GM12878 (cell line): ENCODE measurements around the gene MLXIP. TPM values are rescaled to one million over a fixed set of nuclear protein-coding genes. Genes with fewer than 3 reads are reported as not detected.
A peak's percentile ranks its signal among the peaks of the same experiment; 100 is the strongest.

Experiments
- ATAC-seq: fragments of 200-7000 bp; cut with Tn5 transposase; 3 replicates; pipeline ENCODE4 v1.9.1; 2020; ENCODE audit warnings: mild to moderate bottlenecking, moderate library complexity
- BruUV-seq: library from RNA; stranded (reverse); fragments of 400-500 nt; replicated peaks from 2 replicates; lab custom pipeline; 2021; lab: Mats Ljungman, UMichigan
- CTCF ChIA-PET: fragments of 300-600 bp; sonication (Branson Sonifier 250); formaldehyde crosslinking; extraction: SDS; loops from one replicate; lab custom pipeline; 2021; ENCODE audit warnings: inconsistent platforms; lab: Yijun Ruan, JAX
- POLR2A ChIA-PET: fragments of 350-600 bp; formaldehyde crosslinking; extraction: SDS; loops from one replicate; lab custom pipeline; 2021; ENCODE audit warnings: inconsistent platforms; lab: Charles Lee
- RAD21 ChIA-PET: fragments of 300-600 bp; sonication (Branson Sonifier 250); formaldehyde crosslinking; loops from one replicate; lab custom pipeline; 2023; ENCODE audit warnings: antibody characterized with exemption; ENCODE audit not compliant: unreplicated experiment; lab: Charles Lee
- SMC1A ChIA-PET: fragments of 300-600 bp; sonication (Branson Sonifier 250); formaldehyde crosslinking; loops from one replicate; lab custom pipeline; 2023; ENCODE audit not compliant: unreplicated experiment, uncharacterized antibody; lab: Charles Lee
- DNase-seq: peaks from one replicate; pipeline ENCODE4 v3.0.0-alpha.2; 2011; ENCODE audit warnings: low read depth, low spot score
- FAIRE-seq: peaks from 3 replicates; lab custom pipeline; 2011; peaks lifted over from hg19 to GRCh38; lab: Jason Lieb, UNC
- H2AFZ ChIP-seq: 2 replicates; pipeline ENCODE4 v1.6.0; 2011; ENCODE audit warnings: low read depth, low read length, control low read depth; ENCODE audit not compliant: control insufficient read depth
- H3K27ac ChIP-seq: 2 replicates; pipeline ENCODE4 v1.5.1; 2011; ENCODE audit warnings: control low read depth; ENCODE audit not compliant: control insufficient read depth, insufficient read depth
- H3K27me3 ChIP-seq, 2 experiments: replicated peaks in 1 of 2; 2 replicates each; pipeline versions ENCODE4 v1.6.0 to v1.6.1; 2011; ENCODE audit warnings: low read length in 1 of 2; ENCODE audit not compliant: control insufficient read depth in 2 of 2, insufficient read depth in 2 of 2
- H3K36me3 ChIP-seq, 2 experiments: 2 replicates each; pipeline ENCODE4 v1.5.1; 2011; ENCODE audit warnings: low read length in 1 of 2; ENCODE audit not compliant: control insufficient read depth in 2 of 2, insufficient read depth in 2 of 2
- H3K4me1 ChIP-seq: 2 replicates; pipeline ENCODE4 v1.6.1; 2011; ENCODE audit warnings: mild to moderate bottlenecking, low read length, moderate library complexity, mixed read lengths; ENCODE audit not compliant: control insufficient read depth, insufficient read depth
- H3K4me2 ChIP-seq: 2 replicates; pipeline ENCODE4 v1.6.0; 2011; ENCODE audit warnings: control low read depth; ENCODE audit not compliant: control insufficient read depth, insufficient read depth
- H3K4me3 ChIP-seq: fragments of 200-600 bp; sonication (generic); 2 replicates; pipeline ENCODE4 v1.5.1; 2016
- H3K79me2 ChIP-seq: 2 replicates; pipeline ENCODE4 v1.6.0; 2011; ENCODE audit warnings: low read length; ENCODE audit not compliant: control insufficient read depth, insufficient read depth
- H3K9ac ChIP-seq: 2 replicates; pipeline ENCODE4 v1.8.0; 2011; ENCODE audit warnings: low read length, control low read depth, mixed read lengths; ENCODE audit not compliant: control insufficient read depth, insufficient read depth
- H3K9me3 ChIP-seq: replicated peaks from 3 replicates; pipeline ENCODE4 v1.5.1; 2011; ENCODE audit warnings: mild to moderate bottlenecking, low read length; ENCODE audit not compliant: control insufficient read depth, insufficient read depth
- H4K20me1 ChIP-seq: 2 replicates; pipeline ENCODE4 v1.6.0; 2011; ENCODE audit not compliant: control insufficient read depth, insufficient read depth
- IKZF1 ChIP-seq: fragments of 450-650 bp; conservative IDR thresholded peaks from 2 replicates; pipeline ENCODE4 v1.6.1; 2017; ENCODE audit warnings: antibody characterized with exemption, mild to moderate bottlenecking
- IRF4 ChIP-seq: IDR thresholded peaks from 2 replicates; pipeline ENCODE4 v1.6.1; 2011; ENCODE audit warnings: low read depth, low read length
- MYC ChIP-seq: IDR thresholded peaks from 2 replicates; pipeline ENCODE4 v1.6.1; 2011; ENCODE audit warnings: mild to moderate bottlenecking, low read length, moderate library complexity, inconsistent platforms; ENCODE audit not compliant: insufficient read depth, insufficient replicate concordance, insufficient read length, severe bottlenecking
- NFXL1 ChIP-seq: fragments of 450-650 bp; IDR thresholded peaks from 2 replicates; pipeline ENCODE4 v1.6.1; 2017; ENCODE audit warnings: antibody characterized with exemption, mild to moderate bottlenecking, borderline replicate concordance
- WGBS: methylation state at CpG from one replicate; pipeline ENCODE4 v1.1.6; 2016; ENCODE audit warnings: low lambda C conversion rate; ENCODE audit not compliant: insufficient replicate concordance, insufficient coverage; ENCODE audit errors: missing lambda C conversion rate; 5-methylcytosine and 5-hydroxymethylcytosine counted together
- in situ Hi-C: fragments of 300-500 bp; cut with MboI; formaldehyde crosslinking; loops from 9 replicates; pipeline ENCODE4 v1.14.3; 2018; ENCODE audit warnings: mixed read lengths
- intact Hi-C: fragments of 100-400 bp; cut with micrococcal nuclease; formaldehyde crosslinking; loops from one replicate; pipeline ENCODE4 v1.14.2; 2022; ENCODE audit not compliant: unreplicated experiment
- polyA plus RNA-seq, 11 experiments: library from polyadenylated mRNA; depleted of rRNA in 4 of 11; unstranded in 6 of 11; stranded (reverse) in 5 of 11; fragments of >200 nt; fragmentation: Nextera tagmentation in 4 of 11; fragmentation: Illumina TruSeq in 1 of 11; extraction: Ambion mirVana in 4 of 11; extraction: Trizol in 1 of 11; gene quantifications; 1 replicate in 1 of 11; 2 replicates in 10 of 11; pipeline versions ENCODE4 v1.2.1 to v1.2.3, GENCODE V29; 2011 to 2016; ENCODE audit warnings: inconsistent platforms in 2 of 11, missing spikeins in 2 of 11, low read depth in 1 of 11
- total RNA-seq, 4 experiments: library from RNA; depleted of rRNA in 3 of 4; stranded (reverse); fragments of >200 nt in 3 of 4; fragmentation: Illumina TruSeq in 1 of 4; extraction: Trizol in 1 of 4; gene quantifications; 2 replicates each; pipeline versions ENCODE4 v1.2.1 to v1.2.3, GENCODE V29; 2013 to 2021
- TF ChIP-seq, protein P1 (sequence below): fragments of 150-350 bp; IDR thresholded peaks from 2 replicates; pipeline ENCODE4 v1.6.1; 2016; ENCODE audit warnings: low read depth, low read length
- TF ChIP-seq, protein P2 (sequence below): fragments of 450-650 bp; IDR thresholded peaks from 2 replicates; pipeline ENCODE4 v1.6.1; 2017; ENCODE audit warnings: mild to moderate bottlenecking, low read depth, inconsistent platforms; ENCODE audit not compliant: poor library complexity, severe bottlenecking
- TF ChIP-seq, protein P3 (sequence below): fragments of 450-650 bp; IDR thresholded peaks from 2 replicates; pipeline ENCODE4 v1.6.1; 2016; ENCODE audit warnings: mild to moderate bottlenecking

MLXIP gene
- total and polyA plus RNA-seq, 10 of the 15 experiments (the other 5 are each of a cell fraction or from before 2014, with no cell fraction given) = 1.1 to 23.7 (median 7.0) TPM

DNA sequence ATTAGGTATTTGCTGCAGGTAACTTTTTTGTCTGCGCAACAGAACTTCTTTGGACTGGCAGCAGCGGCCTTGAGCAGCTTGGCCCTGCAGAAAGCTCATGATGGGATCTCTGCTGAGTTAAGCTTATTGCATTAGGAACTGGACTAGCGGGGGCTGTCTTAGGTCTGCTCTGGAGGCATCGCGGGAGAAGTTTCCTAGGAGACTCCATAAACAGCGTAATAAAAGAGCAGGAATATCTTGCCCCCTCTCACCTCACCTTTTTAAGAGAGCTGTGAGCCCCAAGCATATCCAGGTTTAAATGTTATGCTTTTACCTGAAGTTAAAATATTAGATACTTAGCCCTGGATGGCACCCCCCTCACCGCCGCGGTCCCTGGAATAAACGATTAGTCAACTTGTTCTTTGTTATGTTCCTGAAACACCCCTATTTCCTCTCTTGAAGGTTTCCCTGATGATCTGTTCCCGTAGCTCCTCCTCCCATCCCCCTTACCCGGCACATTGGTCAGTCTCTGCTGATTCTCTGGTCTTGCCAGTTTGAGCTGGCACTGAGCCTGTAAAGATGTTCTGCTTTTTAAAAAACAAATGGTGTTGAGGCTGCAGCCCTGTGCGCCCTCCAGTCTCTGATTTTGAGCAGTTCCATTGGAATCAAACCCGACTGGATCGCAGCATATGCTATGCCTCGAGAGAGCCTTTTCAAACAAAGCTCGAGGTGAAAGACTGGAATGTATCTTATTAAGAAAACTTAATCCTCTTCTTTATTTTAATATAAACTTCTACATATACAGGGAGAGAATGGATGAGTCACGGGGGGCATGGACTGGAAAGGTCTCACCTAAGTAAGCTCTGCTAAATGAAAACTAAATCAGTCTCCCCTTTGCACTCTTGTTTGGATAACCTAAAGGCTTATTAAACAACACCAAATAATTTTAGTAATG, 1.9 kb downstream of the MLXIP start (continued):
- TF ChIP-seq MYC = no peak
- TF ChIP-seq, protein P1, sequence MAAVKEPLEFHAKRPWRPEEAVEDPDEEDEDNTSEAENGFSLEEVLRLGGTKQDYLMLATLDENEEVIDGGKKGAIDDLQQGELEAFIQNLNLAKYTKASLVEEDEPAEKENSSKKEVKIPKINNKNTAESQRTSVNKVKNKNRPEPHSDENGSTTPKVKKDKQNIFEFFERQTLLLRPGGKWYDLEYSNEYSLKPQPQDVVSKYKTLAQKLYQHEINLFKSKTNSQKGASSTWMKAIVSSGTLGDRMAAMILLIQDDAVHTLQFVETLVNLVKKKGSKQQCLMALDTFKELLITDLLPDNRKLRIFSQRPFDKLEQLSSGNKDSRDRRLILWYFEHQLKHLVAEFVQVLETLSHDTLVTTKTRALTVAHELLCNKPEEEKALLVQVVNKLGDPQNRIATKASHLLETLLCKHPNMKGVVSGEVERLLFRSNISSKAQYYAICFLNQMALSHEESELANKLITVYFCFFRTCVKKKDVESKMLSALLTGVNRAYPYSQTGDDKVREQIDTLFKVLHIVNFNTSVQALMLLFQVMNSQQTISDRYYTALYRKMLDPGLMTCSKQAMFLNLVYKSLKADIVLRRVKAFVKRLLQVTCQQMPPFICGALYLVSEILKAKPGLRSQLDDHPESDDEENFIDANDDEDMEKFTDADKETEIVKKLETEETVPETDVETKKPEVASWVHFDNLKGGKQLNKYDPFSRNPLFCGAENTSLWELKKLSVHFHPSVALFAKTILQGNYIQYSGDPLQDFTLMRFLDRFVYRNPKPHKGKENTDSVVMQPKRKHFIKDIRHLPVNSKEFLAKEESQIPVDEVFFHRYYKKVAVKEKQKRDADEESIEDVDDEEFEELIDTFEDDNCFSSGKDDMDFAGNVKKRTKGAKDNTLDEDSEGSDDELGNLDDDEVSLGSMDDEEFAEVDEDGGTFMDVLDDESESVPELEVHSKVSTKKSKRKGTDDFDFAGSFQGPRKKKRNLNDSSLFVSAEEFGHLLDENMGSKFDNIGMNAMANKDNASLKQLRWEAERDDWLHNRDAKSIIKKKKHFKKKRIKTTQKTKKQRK = no peak
- no peak; the same call in 1 of the 2 replicates for TF ChIP-seq IKZF1
- TF ChIP-seq NFXL1 = no peak

DNA sequence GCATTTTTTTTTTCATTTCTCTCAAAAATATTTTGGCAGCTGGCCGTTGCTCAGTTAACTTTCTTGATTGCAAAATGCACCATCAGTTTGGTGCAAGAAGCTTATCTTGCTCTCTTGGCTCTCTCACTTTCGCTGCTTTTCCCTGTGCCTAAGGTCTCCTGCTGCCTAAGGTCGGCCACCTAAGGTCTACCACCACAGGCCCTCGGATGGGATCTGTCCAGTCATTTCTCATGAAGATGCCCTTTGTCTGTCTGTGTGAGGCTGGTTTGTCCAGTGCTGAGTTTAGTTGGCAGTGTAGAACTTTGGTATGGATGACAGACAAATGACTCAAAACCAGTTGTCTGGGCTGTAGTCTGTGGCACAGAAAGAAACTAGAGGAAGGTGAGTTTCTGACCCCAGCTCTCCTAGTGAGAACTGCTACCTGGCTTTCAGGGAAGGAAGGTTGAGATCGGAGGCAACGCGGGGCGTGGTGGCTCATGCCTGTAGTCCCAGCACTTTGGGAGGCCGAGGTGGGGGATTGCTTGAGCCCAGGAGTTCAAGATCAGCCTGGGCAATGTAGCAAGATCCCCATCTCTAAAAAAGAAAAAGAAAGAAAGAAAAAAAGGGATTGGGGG, 2.6 kb downstream of the MLXIP start:
- peak overlapping the region; percentile 28 for H3K27ac ChIP-seq
- TF ChIP-seq, protein P2, sequence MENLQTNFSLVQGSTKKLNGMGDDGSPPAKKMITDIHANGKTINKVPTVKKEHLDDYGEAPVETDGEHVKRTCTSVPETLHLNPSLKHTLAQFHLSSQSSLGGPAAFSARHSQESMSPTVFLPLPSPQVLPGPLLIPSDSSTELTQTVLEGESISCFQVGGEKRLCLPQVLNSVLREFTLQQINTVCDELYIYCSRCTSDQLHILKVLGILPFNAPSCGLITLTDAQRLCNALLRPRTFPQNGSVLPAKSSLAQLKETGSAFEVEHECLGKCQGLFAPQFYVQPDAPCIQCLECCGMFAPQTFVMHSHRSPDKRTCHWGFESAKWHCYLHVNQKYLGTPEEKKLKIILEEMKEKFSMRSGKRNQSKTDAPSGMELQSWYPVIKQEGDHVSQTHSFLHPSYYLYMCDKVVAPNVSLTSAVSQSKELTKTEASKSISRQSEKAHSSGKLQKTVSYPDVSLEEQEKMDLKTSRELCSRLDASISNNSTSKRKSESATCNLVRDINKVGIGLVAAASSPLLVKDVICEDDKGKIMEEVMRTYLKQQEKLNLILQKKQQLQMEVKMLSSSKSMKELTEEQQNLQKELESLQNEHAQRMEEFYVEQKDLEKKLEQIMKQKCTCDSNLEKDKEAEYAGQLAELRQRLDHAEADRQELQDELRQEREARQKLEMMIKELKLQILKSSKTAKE = peak; percentile 3
- 0 out of 2 replicates have a peak, but pooled peaks have one; percentile 4 for TF ChIP-seq IRF4
- TF ChIP-seq, protein P3, sequence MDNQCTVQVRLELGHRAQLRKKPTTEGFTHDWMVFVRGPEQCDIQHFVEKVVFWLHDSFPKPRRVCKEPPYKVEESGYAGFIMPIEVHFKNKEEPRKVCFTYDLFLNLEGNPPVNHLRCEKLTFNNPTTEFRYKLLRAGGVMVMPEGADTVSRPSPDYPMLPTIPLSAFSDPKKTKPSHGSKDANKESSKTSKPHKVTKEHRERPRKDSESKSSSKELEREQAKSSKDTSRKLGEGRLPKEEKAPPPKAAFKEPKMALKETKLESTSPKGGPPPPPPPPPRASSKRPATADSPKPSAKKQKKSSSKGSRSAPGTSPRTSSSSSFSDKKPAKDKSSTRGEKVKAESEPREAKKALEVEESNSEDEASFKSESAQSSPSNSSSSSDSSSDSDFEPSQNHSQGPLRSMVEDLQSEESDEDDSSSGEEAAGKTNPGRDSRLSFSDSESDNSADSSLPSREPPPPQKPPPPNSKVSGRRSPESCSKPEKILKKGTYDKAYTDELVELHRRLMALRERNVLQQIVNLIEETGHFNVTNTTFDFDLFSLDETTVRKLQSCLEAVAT = no peak
- CTCF ChIA-PET = interaction anchor here (0.7 to 3.9 kb wide), 14 partner anchors 8 to 287 kb away, joined by 3 to 32 read pairs (median 4); partner anchors contain the start of gene CFAP251
- H3K4me1 ChIP-seq = peaks cover 44% of the 10 kb centered on the region
- H3K36me3 ChIP-seq = peaks cover 0 to 1% of the 10 kb centered on the region in 2 experiments; a peak in 1 of 4 replicates
- FAIRE-seq (no peak), ATAC-seq (peak; percentile 18), DNase-seq (no peak)
- intact Hi-C loops (no loop called here), in situ Hi-C loops (no loop called here)
- no TSS peak for BruUV-seq
- H3K79me2 ChIP-seq = no peaks in the 10 kb centered on the region; the same call in 1 of the 2 replicates
- peak overlapping the region; percentile 69 for H3K4me3 ChIP-seq
- POLR2A ChIA-PET = interaction anchor here (0.6 to 3.2 kb wide), 7 partner anchors 8 to 719 kb away, joined by 3 to 13 read pairs (median 4); no protein-coding TSS in a partner anchor
- RAD21 ChIA-PET = interaction anchor here (0.7 to 2.5 kb wide), 9 partner anchors 8 to 287 kb away, joined by 3 to 10 read pairs (median 4); partner anchors contain the start of gene CFAP251
- H4K20me1 ChIP-seq = 0 out of 2 replicates have a peak, but pooled peaks cover 3% of the 10 kb centered on the region
- peak overlapping the region; percentile 17; the same call in 1 of the 2 replicates for H3K9ac ChIP-seq
- H3K9me3 ChIP-seq = no peaks in the 10 kb centered on the region
- SMC1A ChIA-PET = interaction anchor here (0.6 to 2.9 kb wide), 11 partner anchors 8 to 97 kb away, joined by 3 to 16 read pairs (median 5); no protein-coding TSS in a partner anchor
- H3K27me3 ChIP-seq = no peaks in the 10 kb centered on the region
- peak overlapping the region; percentile 91 for H3K4me2 ChIP-seq
- no peak overlapping the region for H2AFZ ChIP-seq
- 32% methylated on average over 9 of the region's 9 CpGs for WGBS
